Right renal pelvis (tissue), 4 donors: ENCODE results near the gene HCFC2. TPM values are rescaled to one million over a fixed set of nuclear protein-coding genes. Genes with fewer than 3 reads are reported as not detected.
"Not testable (repeated sequence)": the region's sequence is repeated elsewhere in the genome, so short reads cannot be mapped to it uniquely, and the experiment has no call there.

Experiments
- DNase-seq, 4 donors: peaks; one replicate each; pipeline ENCODE4 v3.0.0-alpha.2; 2013; ENCODE audit warnings: low read depth in 4 of 4, low spot score in 3 of 4, missing footprints in 1 of 4
- polyA plus RNA-seq, 4 donors: library from polyadenylated mRNA; unstranded; fragments of 120-200 nt; gene quantifications; one replicate each; pipeline ENCODE4 v1.2.1, GENCODE V29; 2013; ENCODE audit not compliant: insufficient read length in 4 of 4

HCFC2 gene
- 10 to 100 TPM; 13.6 to 19.4 (median 18.1) TPM for polyA plus RNA-seq

GRCh38 chr12:104064031-104064841, at the start of gene HCFC2:
HCFC2 (plus strand) TSS chr12:104064531; CDS start chr12:104064561, 30 bp downstream.
- DNase-seq = peak; percentile 74 to 81 (median 78)

GRCh38 chr12:104021862-104022261, 42.5 kb upstream of the HCFC2 start:
- not testable (repeated sequence) for DNase-seq

DNA sequence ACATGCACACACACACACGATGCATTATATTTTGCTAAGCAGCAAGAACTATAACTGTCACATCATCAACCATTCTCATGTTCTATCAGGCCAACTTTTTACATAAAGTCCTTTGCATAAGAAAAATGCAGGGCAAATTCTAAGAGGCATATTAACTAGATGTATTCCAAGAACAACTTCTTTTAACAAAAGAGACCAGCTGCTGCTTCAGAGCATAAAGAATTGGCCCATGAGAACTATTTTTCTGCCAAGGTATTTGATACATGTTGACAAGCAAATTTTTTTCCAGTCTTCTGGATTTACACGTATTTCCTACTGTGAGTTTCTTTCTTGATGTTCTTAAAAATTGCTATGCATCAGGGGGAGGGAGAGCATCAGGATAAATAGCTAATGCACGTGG, 41.5 kb upstream of the HCFC2 start:
- no peak for DNase-seq

- no peak for DNase-seq
Measured at GRCh38 chr12:104023710-104024109, 40.6 kb upstream of the HCFC2 start.

DNA sequence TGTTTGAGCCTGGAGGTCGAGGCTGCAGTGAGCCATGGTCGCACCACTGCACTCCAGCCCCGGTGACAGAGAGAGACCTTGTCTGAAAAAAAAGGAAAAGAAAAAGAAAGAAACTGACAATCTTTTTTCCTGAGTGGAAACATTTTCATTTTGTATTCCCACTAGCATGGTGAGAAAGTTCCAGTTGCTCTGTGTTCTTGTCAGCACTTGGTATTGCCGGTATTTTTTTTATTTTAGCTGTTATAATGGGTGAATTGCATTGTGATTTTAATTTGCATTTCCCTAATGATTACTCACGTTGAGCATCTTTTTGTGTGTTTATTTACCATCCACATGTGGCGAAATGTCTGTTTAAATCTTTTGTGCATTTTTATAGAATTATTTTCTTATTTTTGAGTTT, 40.0 kb upstream of the HCFC2 start:
- DNase-seq = no peak

DNA sequence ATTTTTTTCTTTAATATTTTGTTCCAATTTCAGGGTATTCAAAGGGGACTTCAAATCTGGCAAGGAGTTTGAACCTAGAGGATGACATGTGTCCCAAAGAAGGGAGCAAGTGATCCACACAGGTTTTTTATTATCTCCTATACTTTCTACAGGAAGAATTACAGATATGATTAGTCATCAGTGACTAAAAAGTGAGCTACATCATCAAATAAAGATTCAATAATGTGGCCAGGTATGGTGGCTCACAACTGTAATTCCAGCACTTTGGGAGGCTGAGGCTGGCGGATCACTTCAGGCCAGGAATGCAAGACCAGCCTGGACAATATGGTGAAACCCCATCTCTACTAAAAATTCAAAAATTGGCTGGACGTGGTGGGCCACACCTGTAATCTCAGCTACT, 38.6 kb upstream of the HCFC2 start:
- DNase-seq = no peak

- no peak for DNase-seq
Measured at GRCh38 chr12:104026841-104027599, 37.3 kb upstream of the HCFC2 start.

GRCh38 chr12:104030596-104030995, 33.7 kb upstream of the HCFC2 start:
- DNase-seq = not testable (repeated sequence)

GRCh38 chr12:104036143-104036542, 28.2 kb upstream of the HCFC2 start:
- not testable (repeated sequence) for DNase-seq

DNA sequence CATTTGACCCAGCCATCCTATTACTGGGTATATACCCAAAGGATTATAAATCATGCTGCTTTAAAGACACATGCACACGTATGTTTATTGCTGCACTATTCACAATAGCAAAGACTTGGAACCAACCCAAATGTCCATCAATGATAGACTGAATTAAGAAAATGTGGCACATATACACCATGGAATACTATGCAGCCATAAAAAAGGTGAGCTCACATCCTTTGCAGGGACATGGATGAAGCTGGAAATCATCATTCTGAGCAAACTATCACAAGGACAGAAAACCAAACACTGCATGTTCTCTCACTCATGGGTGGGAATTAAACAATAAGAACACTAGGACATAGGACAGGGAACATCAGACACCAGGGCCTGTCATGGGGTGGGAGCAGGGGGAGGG, 24.6 kb upstream of the HCFC2 start:
- not testable (repeated sequence) for DNase-seq

GRCh38 chr12:104042580-104042979, 21.8 kb upstream of the HCFC2 start:
- DNase-seq = no peak

- no peak for DNase-seq
Measured at GRCh38 chr12:104044158-104044557, 20.2 kb upstream of the HCFC2 start.

DNA sequence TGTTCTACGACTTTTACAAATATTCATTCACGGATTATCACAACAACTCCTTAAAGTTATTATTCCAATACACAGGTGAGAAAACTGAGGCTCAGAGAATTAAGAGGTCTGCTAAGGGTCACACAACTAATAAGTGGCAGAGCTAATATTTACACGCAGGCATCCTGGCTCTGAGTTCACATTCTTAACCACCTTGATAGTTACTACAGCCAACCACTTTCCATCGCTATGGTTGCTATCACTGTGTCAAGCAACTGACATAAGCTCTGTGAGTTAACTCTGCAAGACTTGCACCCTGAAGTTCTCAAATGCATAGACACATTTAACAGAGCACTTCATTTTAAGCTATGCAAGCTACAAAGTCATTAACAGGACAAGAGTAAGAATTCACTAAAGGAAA, 18.0 kb upstream of the HCFC2 start:
- DNase-seq = no peak

GRCh38 chr12:104048162-104048561, 16.2 kb upstream of the HCFC2 start:
- no peak for DNase-seq

DNA sequence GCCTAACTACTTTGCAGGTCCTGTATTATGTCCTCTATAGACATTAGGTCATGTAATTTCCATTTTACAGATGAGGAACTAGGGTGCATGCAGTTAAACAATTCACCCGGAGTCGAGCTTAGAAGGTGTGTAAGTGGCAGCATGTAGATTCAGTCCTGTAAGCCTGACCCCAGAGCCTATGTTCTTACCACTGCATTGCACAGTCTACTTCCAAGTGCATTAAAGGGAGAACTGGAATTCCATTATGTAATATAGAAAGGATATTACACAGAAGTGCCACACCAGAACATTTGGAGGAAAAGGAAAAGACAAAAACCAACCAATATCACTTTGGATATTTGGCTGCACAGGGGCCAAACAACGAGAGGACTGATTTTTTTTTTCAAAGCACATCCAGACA, 15.5 kb upstream of the HCFC2 start:
- no peak for DNase-seq

DNA sequence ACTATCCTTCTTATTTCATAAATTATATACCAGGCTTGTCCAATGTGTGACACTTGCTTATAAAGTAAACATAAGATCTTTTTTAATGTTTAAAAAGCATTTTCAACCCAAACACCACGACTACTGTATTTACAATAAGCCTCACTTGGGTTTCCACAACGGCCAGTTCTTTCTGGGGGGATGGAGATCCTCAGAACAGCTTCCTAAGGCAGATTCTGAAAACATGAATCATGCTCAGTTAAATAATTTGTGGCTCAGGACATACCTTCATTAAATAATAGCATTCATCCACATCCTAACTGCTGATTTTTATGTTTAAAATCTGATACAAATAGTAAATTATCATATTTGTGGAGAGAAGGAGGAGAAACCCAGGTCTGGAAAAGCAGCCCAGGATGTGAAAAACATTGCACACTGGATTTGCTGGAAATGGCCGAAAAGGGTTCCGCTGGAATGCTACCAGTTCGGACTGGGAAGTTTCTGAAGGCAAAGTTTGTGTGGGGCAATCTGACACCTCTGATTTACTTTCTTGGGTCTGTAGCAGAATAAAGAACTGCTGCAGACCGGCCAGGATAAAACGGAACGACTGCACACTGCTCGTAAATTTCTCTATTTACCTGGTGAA, 14.9 kb upstream of the HCFC2 start:
- DNase-seq = peak in 1 of 4 donors; percentile 18

DNA sequence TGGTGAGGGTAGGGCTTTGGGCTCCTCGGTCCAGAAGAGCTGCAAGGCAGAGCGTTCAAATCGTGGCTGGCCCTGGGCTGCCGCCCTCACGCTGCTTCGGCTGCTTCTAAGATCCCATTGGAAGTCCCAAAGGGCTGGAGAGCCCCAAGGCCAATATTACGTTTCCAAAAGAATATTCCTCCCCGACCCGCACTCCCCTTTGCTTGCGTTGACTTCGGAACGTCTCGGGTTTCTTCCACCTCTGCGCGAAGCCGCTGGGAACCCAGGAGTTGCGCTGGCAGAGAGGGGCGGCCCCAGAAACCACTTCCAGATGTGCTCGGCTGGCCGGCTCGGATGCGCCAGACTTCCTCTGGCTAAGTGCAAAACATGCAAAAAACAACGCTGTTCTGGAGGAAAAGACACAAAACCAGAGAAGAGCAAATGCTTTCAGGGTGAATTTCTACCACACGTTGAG, 14.4 kb upstream of the HCFC2 start, which contains the start of gene GLT8D2:
Gene GLT8D2, minus strand, starts transcription at position 285 of the 454 bp plus-strand sequence. CDS start 30,539 bp downstream, outside the sequence.
- DNase-seq = peak; percentile 28 to 36 (median 30)

DNA sequence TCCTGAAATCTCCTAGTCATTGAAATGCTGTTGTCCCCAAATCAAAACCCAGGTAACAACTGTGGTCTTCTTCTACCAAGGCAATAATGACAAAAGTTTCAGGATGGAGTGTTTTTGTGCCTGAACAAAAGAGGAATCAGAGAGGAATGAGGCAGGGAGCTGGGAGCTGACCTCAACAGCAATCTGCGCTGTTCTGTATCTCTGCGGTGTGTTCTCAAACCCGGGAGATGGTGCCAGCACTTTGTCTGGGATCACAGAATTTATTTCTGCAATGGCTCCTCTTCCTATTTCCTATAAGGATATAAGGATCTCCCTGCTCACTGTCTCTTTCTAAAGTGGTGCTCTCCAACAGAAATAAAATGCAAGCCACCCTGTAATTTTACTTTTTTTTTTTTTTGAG, 13.9 kb upstream of the HCFC2 start:
- no peak for DNase-seq

GRCh38 chr12:104054681-104055346, 9.5 kb upstream of the HCFC2 start:
- DNase-seq = no peak

GRCh38 chr12:104055686-104056388, 8.5 kb upstream of the HCFC2 start:
- DNase-seq = no peak
